Choroid plexus epithelial cell (primary cell): ENCODE results near the gene SUSD3.

Experiments
- DNase-seq: peaks from one replicate; pipeline ENCODE4 v3.0.0-alpha.2; 2010; ENCODE audit warnings: low read depth
- H3K4me3 ChIP-seq: 2 replicates; pipeline ENCODE4 v1.5.1; 2011; ENCODE audit warnings: low read depth, mild to moderate bottlenecking, control low read depth, low read length, moderate library complexity
- TF ChIP-seq, protein P1 (sequence below): conservative IDR thresholded peaks from 2 replicates; pipeline ENCODE4 v1.5.1; 2011; ENCODE audit warnings: low read depth, mild to moderate bottlenecking, control low read depth, inconsistent platforms, low read length, moderate library complexity

SUSD3 gene

GRCh38 chr9:93077367-93077766 is 18.9 kb downstream of the SUSD3 start:
- TF ChIP-seq, protein P1, sequence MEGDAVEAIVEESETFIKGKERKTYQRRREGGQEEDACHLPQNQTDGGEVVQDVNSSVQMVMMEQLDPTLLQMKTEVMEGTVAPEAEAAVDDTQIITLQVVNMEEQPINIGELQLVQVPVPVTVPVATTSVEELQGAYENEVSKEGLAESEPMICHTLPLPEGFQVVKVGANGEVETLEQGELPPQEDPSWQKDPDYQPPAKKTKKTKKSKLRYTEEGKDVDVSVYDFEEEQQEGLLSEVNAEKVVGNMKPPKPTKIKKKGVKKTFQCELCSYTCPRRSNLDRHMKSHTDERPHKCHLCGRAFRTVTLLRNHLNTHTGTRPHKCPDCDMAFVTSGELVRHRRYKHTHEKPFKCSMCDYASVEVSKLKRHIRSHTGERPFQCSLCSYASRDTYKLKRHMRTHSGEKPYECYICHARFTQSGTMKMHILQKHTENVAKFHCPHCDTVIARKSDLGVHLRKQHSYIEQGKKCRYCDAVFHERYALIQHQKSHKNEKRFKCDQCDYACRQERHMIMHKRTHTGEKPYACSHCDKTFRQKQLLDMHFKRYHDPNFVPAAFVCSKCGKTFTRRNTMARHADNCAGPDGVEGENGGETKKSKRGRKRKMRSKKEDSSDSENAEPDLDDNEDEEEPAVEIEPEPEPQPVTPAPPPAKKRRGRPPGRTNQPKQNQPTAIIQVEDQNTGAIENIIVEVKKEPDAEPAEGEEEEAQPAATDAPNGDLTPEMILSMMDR, result no peak
- H3K4me3 ChIP-seq, result no peak overlapping the region
- no peak for DNase-seq

DNA sequence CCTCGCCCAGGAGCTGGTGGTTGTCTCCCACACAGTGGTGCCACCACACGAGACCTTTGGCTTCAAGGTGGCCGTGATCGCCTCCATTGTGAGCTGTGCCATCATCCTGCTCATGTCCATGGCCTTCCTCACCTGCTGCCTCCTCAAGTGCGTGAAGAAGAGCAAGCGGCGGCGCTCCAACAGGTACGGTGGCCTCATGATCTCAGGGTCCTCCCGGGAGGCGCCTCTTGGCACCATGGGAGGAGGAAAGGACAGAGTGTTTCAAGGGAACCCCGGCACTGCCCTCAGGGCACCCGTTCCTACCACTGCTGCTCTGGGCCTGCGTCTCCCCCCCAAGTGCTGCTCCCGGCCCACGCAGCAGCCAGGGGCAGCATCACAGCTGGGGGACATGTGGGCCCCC is 19.3 kb downstream of the SUSD3 start:
- no peak for DNase-seq
- no peak overlapping the region for H3K4me3 ChIP-seq
- TF ChIP-seq, protein P1, result no peak

GRCh38 chr9:93079371-93079770 is 20.9 kb downstream of the SUSD3 start:
- no peak overlapping the region for H3K4me3 ChIP-seq
- no peak for DNase-seq
- TF ChIP-seq, protein P1, result no peak

DNA sequence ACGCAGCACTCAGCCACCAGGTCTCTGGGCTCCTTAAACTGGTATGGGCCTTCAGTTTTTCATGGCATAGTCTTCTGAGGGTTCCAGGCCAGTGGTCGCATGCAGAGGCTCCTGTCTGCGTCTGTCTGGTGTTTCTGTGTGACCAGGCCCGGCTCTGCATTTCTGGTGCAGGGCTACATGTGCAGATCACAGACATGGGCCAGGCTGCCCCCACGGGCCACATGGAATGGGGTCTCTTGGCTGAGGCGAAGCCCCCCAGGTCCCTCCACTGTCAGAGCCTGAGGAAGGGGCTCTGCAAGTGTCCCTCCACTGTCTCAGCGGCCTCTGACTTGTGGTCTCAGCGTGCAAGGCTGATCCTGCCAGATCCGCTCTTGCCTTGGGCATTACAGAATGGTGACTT is 21.9 kb downstream of the SUSD3 start:
- TF ChIP-seq, protein P1, result no peak
- no peak for DNase-seq
- H3K4me3 ChIP-seq, result no peak overlapping the region

DNA sequence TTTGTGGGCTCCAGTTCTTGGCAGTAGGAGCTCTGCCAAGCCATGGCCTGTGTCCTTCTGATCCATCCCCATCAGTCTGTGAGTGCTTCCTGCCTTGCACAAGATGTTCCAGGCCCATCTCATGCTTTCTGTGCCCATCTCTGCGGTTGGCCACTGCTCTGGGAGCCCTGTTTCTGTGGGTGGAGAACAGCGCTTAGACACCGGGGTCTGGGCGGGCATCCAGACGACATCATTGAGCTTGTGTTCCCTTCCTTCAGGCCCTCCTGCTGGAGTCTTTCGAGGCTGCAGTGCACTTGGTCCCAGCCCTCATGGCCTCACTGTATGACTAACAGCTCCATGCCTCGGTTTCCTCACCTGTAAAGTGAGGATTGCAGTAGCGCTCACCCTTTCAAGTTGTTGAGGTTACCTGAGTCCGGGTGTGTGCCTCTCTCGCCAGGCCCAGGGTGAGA is 22.6 kb downstream of the SUSD3 start:
- TF ChIP-seq, protein P1, result no peak
- no peak overlapping the region for H3K4me3 ChIP-seq
- DNase-seq, result peak; percentile 33

DNA sequence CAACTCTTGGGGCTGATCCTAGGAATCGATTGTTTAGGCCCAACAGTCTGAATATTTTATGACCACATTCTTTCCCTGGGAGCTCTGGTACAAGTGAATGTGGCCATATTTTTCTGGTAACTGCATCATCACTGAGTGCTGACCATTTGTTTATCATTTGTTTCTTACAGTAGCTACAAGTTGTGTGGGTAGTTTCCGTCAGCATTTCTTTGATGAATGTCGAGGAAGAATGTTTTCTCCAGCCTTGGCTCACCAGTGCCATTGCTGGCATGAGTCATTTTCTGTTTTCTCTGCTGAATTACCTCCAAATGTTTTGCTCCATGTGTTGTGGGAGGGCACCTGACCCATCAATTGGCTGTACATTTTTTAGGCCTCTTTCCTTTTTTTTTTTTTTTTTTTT is 23.4 kb downstream of the SUSD3 start:
- TF ChIP-seq, protein P1, result no peak
- DNase-seq, result peak; percentile 57
- H3K4me3 ChIP-seq, result no peak overlapping the region

- no peak for DNase-seq
- TF ChIP-seq, protein P1, result no peak
- no peak overlapping the region for H3K4me3 ChIP-seq
Observed at GRCh38 chr9:93082841-93083411, 24.4 kb downstream of the SUSD3 start.
